RWPE2 (cell line): ENCODE results near the gene PNPLA4.

Source experiments
- ATAC-seq: fragments of 200-7000 bp; cut with Tn5 transposase; 3 replicates; pipeline ENCODE4 v1.9.1; 2021; ENCODE audit warnings: low read depth
- DNase-seq: peaks from one replicate; pipeline ENCODE4 v3.0.0-alpha.2; 2020; ENCODE audit warnings: low spot score
- H3K27ac ChIP-seq: fragments of 450-650 bp; 2 replicates; pipeline ENCODE4 v1.5.1; 2017; ENCODE audit warnings: mild to moderate bottlenecking; ENCODE audit not compliant: poor library complexity, severe bottlenecking
- H3K27me3 ChIP-seq: fragments of 250-450 bp; sonication (Bioruptor Pico); 2 replicates; pipeline ENCODE4 v1.5.1; 2021; ENCODE audit warnings: mild to moderate bottlenecking, moderate library complexity; ENCODE audit not compliant: insufficient read depth, poor library complexity, severe bottlenecking
- H3K36me3 ChIP-seq: fragments of 250-450 bp; sonication (Bioruptor Pico); 2 replicates; pipeline ENCODE4 v1.5.1; 2020; ENCODE audit warnings: low read depth, mild to moderate bottlenecking, moderate library complexity
- H3K4me1 ChIP-seq: fragments of 250-450 bp; sonication (Bioruptor Pico); 2 replicates; pipeline ENCODE4 v1.5.1; 2021; ENCODE audit warnings: mild to moderate bottlenecking, moderate library complexity; ENCODE audit not compliant: insufficient read depth, poor library complexity, severe bottlenecking
- H3K4me3 ChIP-seq: fragments of 250-450 bp; sonication (Bioruptor Pico); 2 replicates; pipeline ENCODE4 v1.5.1; 2021; ENCODE audit warnings: mild to moderate bottlenecking, moderate library complexity; ENCODE audit not compliant: severe bottlenecking
- H3K9me3 ChIP-seq: fragments of 250-450 bp; sonication (Bioruptor Pico); 2 replicates; pipeline ENCODE4 v1.5.1; 2021; ENCODE audit warnings: mild to moderate bottlenecking, moderate library complexity; ENCODE audit not compliant: severe bottlenecking
- CTCF ChIP-seq: fragments of 450-650 bp; IDR thresholded peaks from one replicate; pipeline ENCODE4 v1.5.1; 2017; ENCODE audit warnings: mild to moderate bottlenecking, moderate library complexity; ENCODE audit not compliant: poor library complexity, severe bottlenecking

Gene PNPLA4

GRCh38 chrX:7960246-7960645 lies 33.0 kb upstream of the PNPLA4 start:
- DNase-seq: no peak
- Histone ChIP-seq H3K27me3 (no peaks in the 10 kb centered on the region), H3K36me3 (no peaks in the 10 kb centered on the region), H3K4me3 (no peak overlapping the region), H3K4me1 (no peaks in the 10 kb centered on the region), H3K27ac (no peak overlapping the region), H3K9me3 (no peaks in the 10 kb centered on the region)
- TF ChIP-seq CTCF: no peak
- no peak for ATAC-seq

GRCh38 chrX:7953446-7953845 lies 26.2 kb upstream of the PNPLA4 start:
- Histone ChIP-seq H3K4me3 (no peak overlapping the region), H3K36me3 (no peaks in the 10 kb centered on the region), H3K27me3 (no peaks in the 10 kb centered on the region), H3K27ac (no peak overlapping the region), H3K4me1 (no peaks in the 10 kb centered on the region), H3K9me3 (no peaks in the 10 kb centered on the region)
- ATAC-seq (no peak), DNase-seq (no peak)
- TF ChIP-seq CTCF: no peak

- H3K9me3 ChIP-seq: no peaks in the 10 kb centered on the region
- TF ChIP-seq CTCF: no peak
These were observed 23.7 kb upstream of the PNPLA4 start for GRCh38 chrX:7950865-7951264.

GRCh38 chrX:7948483-7948882 lies 21.3 kb upstream of the PNPLA4 start:
- DNase-seq: no peak
- H3K4me3 ChIP-seq: no peak overlapping the region
- TF ChIP-seq CTCF: no peak
- no peaks in the 10 kb centered on the region for H3K4me1 ChIP-seq
- no peak for ATAC-seq
- H3K27ac ChIP-seq: no peak overlapping the region
- no peaks in the 10 kb centered on the region for H3K9me3 ChIP-seq
- H3K27me3 ChIP-seq: no peaks in the 10 kb centered on the region
- H3K36me3 ChIP-seq: no peaks in the 10 kb centered on the region

More at GRCh38 chrX:7950865-7951264, 23.7 kb upstream of the PNPLA4 start:
- no peak overlapping the region for H3K27ac ChIP-seq
- no peaks in the 10 kb centered on the region for H3K4me1 ChIP-seq
- ATAC-seq: no peak
- no peaks in the 10 kb centered on the region for H3K27me3 ChIP-seq
- no peak for DNase-seq
- no peaks in the 10 kb centered on the region for H3K36me3 ChIP-seq
- no peak overlapping the region for H3K4me3 ChIP-seq

GRCh38 chrX:7946960-7947359 lies 19.7 kb upstream of the PNPLA4 start:
- Histone ChIP-seq H3K27ac (no peak overlapping the region), H3K4me1 (peaks cover 3% of the 10 kb centered on the region), H3K9me3 (no peaks in the 10 kb centered on the region), H3K36me3 (no peaks in the 10 kb centered on the region), H3K27me3 (no peaks in the 10 kb centered on the region), H3K4me3 (no peak overlapping the region)
- no peak for DNase-seq
- ATAC-seq: no peak
- no peak for TF ChIP-seq CTCF
